ENCODE data around the gene CREBBP. TPM values are rescaled to one million over a fixed set of nuclear protein-coding genes. Genes with fewer than 3 reads are reported as not detected.

CREBBP gene
- total and polyA plus RNA-seq, 9 of the 15 experiments (the other 6 are each of a cell fraction or from before 2014, with no cell fraction given): 0.70 to 24.8 (median 5.6) TPM

GRCh38 chr16:3861808-3862451 is 18.6 kb downstream of the CREBBP start (continued):
- TF ChIP-seq NR0B1 (IDR thresholded peaks at IDR 0.05; ENCODE audit: partially characterized antibody) (no peak), NONO (IDR thresholded peaks at IDR 0.05; ENCODE audit: low read depth in 2 of 2, low read length in 1 of 2) (no peak), ZBTB11 (CRISPR knock-in tag; IDR thresholded peaks at IDR 0.05) (0 out of 6 replicates have a peak, but pooled peaks of 1 of the 3 experiments have one; percentile 37)

GRCh38 chr16:3859889-3860288 is 20.6 kb downstream of the CREBBP start:
- FAIRE-seq: no peak
- ATAC-seq: no peak
- POLR2A ChIA-PET: interaction anchor here (0.7 to 0.9 kb wide), 2 partner anchors 10 to 11 kb away, joined by 3 read pairs; no protein-coding TSS in a partner anchor
- BruUV-seq (replicated peaks): no TSS peak
- no peak overlapping the region for H3K4me2 ChIP-seq (ENCODE audit: insufficient read depth, low read length)
- no peaks in the 10 kb centered on the region for H3K27me3 ChIP-seq (ENCODE audit: control insufficient read depth in 2 of 2, insufficient read depth in 2 of 2, low read length in 2 of 2)
- H3K36me3 ChIP-seq (ENCODE audit: control insufficient read depth, insufficient read depth, low read length): no peaks in the 10 kb centered on the region
- H3K79me2 ChIP-seq (ENCODE audit: control insufficient read depth, insufficient read depth, low read length): peaks cover 93% of the 10 kb centered on the region
- CTCF ChIA-PET (ENCODE audit: low intra/inter-chr PET ratio): no interaction called here
- intact Hi-C loops (cut with micrococcal nuclease): no loop called here
- in situ Hi-C loops (cut with MboI): no loop called here
- H3K4me1 ChIP-seq (replicated peaks in 1 of 2; ENCODE audit: control insufficient read depth in 2 of 2, insufficient read depth in 2 of 2, low read length in 2 of 2): peaks cover 21 to 24% of the 10 kb centered on the region in 2 experiments
- no peak overlapping the region for H3K27ac ChIP-seq (ENCODE audit: extremely low read depth, low read depth, low read length)
- H3K9me1 ChIP-seq (ENCODE audit: control insufficient read depth, insufficient read depth, low read length): peaks cover 5% of the 10 kb centered on the region
- H3K4me3 ChIP-seq: no peak overlapping the region
- H3K9me3 ChIP-seq (replicated peaks; ENCODE audit: control insufficient read depth, insufficient read depth, low read depth, low read length): no peaks in the 10 kb centered on the region
- no peak overlapping the region for H2AFZ ChIP-seq (ENCODE audit: low read depth, low read length)
- H3K9ac ChIP-seq (ENCODE audit: insufficient read depth in 1 of 2, low read depth in 2 of 2, low read length in 2 of 2): no peak overlapping the region
- WGBS (ENCODE audit: insufficient coverage, low coverage, missing lambda C conversion rate): 93% methylated on average over 7 of the region's 7 CpGs
- no peak for DNase-seq (ENCODE audit: extremely low read depth in 1 of 4, low spot score in 3 of 4)
- H4K20me1 ChIP-seq (replicated peaks; ENCODE audit: control insufficient read depth, insufficient read depth, low read length): peaks cover 21% of the 10 kb centered on the region
- TF ChIP-seq SNRNP70 (optimal IDR thresholded peaks at IDR 0.05; ENCODE audit: low read depth, low read length) (no peak), ZNF644 (tag; IDR thresholded peaks at IDR 0.05; ENCODE audit: low read depth) (no peak), ZNF124 (CRISPR knock-in tag; IDR thresholded peaks at IDR 0.05) (no peak), TCF7 (IDR thresholded peaks at IDR 0.05; ENCODE audit: borderline replicate concordance) (no peak), DACH1 (IDR thresholded peaks at IDR 0.05; ENCODE audit: partially characterized antibody) (no peak), CHD2 (IDR thresholded peaks at IDR 0.05; ENCODE audit: low read depth, low read length) (no peak), ARID4B (CRISPR knock-in tag; IDR thresholded peaks at IDR 0.05) (no peak), CBFA2T2 (conservative IDR thresholded peaks at IDR 0.05) (no peak)

All from K562 (cell line).